Epithelial cell of proximal tubule (primary cell): ENCODE measurements around the gene FHOD3. TPM values are rescaled to one million over a fixed set of nuclear protein-coding genes. Genes with fewer than 3 reads are reported as not detected.
A peak's percentile ranks its signal among the peaks of the same experiment; 100 is the strongest.

ENCODE experiments used
- DNase-seq: peaks from one replicate; pipeline ENCODE4 v3.0.0-alpha.2; 2011; ENCODE audit warnings: low read depth
- H3K4me3 ChIP-seq: 2 replicates; pipeline ENCODE4 v1.5.1; 2011; ENCODE audit warnings: low read depth, mild to moderate bottlenecking, low read length
- CTCF ChIP-seq: conservative IDR thresholded peaks from 2 replicates; pipeline ENCODE4 v1.5.1; 2012; ENCODE audit warnings: low read depth, mild to moderate bottlenecking, low read length
- total RNA-seq: library from RNA; depleted of rRNA; stranded (reverse); fragments of >200 nt; gene quantifications from 2 replicates; pipeline ENCODE4 v1.2.3, GENCODE V29; 2015

The FHOD3 gene
- total RNA-seq, 1 donor from 2014 or later: 27.3 TPM

- TF ChIP-seq CTCF: no peak
- no peak for DNase-seq
- no peak overlapping the region for H3K4me3 ChIP-seq
These were observed 471.7 kb downstream of the FHOD3 start for GRCh38 chr18:36769172-36769571.

GRCh38 chr18:36769611-36770314 is 472.2 kb downstream of the FHOD3 start:
- no peak for DNase-seq
- H3K4me3 ChIP-seq: no peak overlapping the region
- TF ChIP-seq CTCF: peak; percentile 48

- DNase-seq: no peak
- no peak for TF ChIP-seq CTCF
- no peak overlapping the region for H3K4me3 ChIP-seq
These were observed 472.9 kb downstream of the FHOD3 start for GRCh38 chr18:36770315-36770946.

GRCh38 chr18:36771245-36771644 is 473.7 kb downstream of the FHOD3 start:
- no peak for DNase-seq
- no peak for TF ChIP-seq CTCF
- H3K4me3 ChIP-seq: no peak overlapping the region

- TF ChIP-seq CTCF: no peak
- peak; percentile 25 for DNase-seq
- no peak overlapping the region for H3K4me3 ChIP-seq
These were observed 474.8 kb downstream of the FHOD3 start for GRCh38 chr18:36772241-36772723.

GRCh38 chr18:36775396-36775795 is 477.9 kb downstream of the FHOD3 start:
- H3K4me3 ChIP-seq: no peak overlapping the region
- no peak for TF ChIP-seq CTCF
- DNase-seq: no peak
